NK-92 treated with Interleukin-12 subunit alpha and Interleukin-12 subunit beta, amount 100 ng/mL, for 24 hours (cell line): ENCODE results near the gene BCOR.

Source experiments
- DNase-seq: peaks from one replicate; lab custom pipeline; 2025; lab: John Stamatoyannopoulos, UW

BCOR gene

DNA sequence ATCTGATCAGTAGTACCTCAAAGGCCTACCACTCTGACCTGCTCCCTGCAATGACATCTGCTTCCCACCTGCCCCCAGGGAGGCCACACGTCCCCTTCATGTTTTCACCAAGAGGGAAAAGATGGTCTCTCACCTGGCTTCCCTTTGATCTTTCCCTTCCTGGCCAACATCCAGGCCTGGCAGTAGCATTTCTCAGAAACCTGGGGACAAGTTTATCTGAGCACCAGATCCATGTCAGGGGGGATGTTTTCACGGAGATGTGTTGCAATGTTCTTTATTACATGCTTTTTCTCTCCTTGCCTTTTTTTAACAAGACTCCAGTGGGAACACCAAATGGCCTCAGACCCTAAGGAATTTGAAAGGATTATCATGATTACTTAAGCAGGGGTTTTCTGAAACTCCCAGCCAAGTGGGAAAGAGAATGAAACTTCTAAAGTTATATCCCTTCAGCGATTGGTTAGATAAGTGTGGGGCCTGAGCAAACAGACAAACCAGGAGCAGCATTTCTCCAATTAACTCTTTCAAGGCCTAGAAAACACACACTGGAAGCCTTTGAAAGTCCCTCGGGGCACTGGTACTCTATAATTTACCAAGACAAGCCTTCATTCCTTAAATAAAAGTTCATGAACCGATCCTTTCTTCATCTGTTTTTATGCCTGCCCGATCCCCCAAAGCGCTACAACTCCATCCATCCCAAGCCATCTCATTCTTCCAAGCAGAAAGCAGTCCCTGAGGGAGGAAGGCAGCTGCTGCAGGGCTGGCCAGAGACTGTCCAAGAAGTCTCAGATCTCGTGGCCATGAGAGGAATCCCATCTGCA, 94.1 kb downstream of the BCOR start:
- no peak for DNase-seq

DNA sequence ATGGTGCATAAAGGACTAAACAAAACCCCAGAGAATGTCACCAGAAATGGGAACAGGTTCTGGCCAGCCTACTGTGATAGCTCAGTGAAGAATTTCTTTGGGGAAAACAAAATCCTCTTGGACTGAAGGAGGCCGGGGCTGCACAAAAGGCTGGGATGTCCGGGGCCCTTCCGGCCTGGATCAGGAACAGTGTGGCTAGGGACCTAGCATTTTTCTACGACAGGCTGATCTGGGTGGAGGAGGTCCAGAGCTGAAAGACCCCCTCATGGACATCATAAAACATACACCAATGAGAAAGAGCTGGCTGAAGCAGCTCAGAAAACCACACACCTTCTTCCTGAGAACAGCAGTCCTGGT, 94.7 kb downstream of the BCOR start:
- no peak for DNase-seq
